ENCODE measurements around the gene CRAT.

Gene CRAT

GRCh38 chr9:129058965-129059795, 51.4 kb downstream of the CRAT start:
- no peak for DNase-seq

GRCh38 chr9:129054163-129054851, 56.3 kb downstream of the CRAT start:
- DNase-seq: no peak

GRCh38 chr9:129053020-129053419, 57.6 kb downstream of the CRAT start:
- no peak for DNase-seq

GRCh38 chr9:129052592-129052991, 58.0 kb downstream of the CRAT start:
- DNase-seq: no peak

Measured in T1000 (cell line).